Lung (tissue), 16 donors: ENCODE data around the gene LMBRD2. TPM values are rescaled to one million over a fixed set of nuclear protein-coding genes. Genes with fewer than 3 reads are reported as not detected.
A peak's percentile ranks its signal among the peaks of the same experiment; 100 is the strongest.
"Not testable (repeated sequence)": the region's sequence is repeated elsewhere in the genome, so short reads cannot be mapped to it uniquely, and the experiment has no call there.

Source experiments
- ATAC-seq: fragments of 200-7000 bp; cut with Tn5 transposase; one replicate; pipeline ENCODE4 v1.9.1; 2020; ENCODE audit warnings: moderate number of reproducible peaks; ENCODE audit not compliant: insufficient read depth, low FRiP score
- DNase-seq, 3 donors: peaks; one replicate each; pipeline ENCODE4 v3.0.0-alpha.2; 2013 to 2017
- H3K27ac ChIP-seq, 2 donors: one replicate each; pipeline ENCODE4 v1.5.1; 2013; ENCODE audit warnings: mild to moderate bottlenecking in 2 of 2, moderate library complexity in 2 of 2, control low read depth in 1 of 2, inconsistent platforms in 1 of 2, low read depth in 1 of 2, low read length in 1 of 2
- H3K27me3 ChIP-seq, 3 donors: one replicate each; pipeline ENCODE4 v1.5.1; 2013; ENCODE audit warnings: low read length in 2 of 3; ENCODE audit not compliant: control insufficient read depth in 3 of 3, insufficient read depth in 3 of 3
- H3K36me3 ChIP-seq, 4 donors: one replicate each; pipeline ENCODE4 v1.5.1; 2013; ENCODE audit warnings: low read length in 4 of 4, mild to moderate bottlenecking in 1 of 4, moderate library complexity in 1 of 4; ENCODE audit not compliant: control insufficient read depth in 4 of 4, insufficient read depth in 4 of 4
- H3K4me1 ChIP-seq, 5 donors: one replicate each; pipeline ENCODE4 v1.5.1; 2013; ENCODE audit warnings: low read length in 5 of 5, mild to moderate bottlenecking in 2 of 5, moderate library complexity in 1 of 5; ENCODE audit not compliant: control insufficient read depth in 5 of 5, insufficient read depth in 5 of 5
- H3K4me3 ChIP-seq: one replicate; pipeline ENCODE4 v1.5.1; 2013; ENCODE audit warnings: mild to moderate bottlenecking, control low read depth, moderate library complexity
- H3K9ac ChIP-seq, 2 donors: one replicate each; pipeline ENCODE4 v1.5.1; 2013; ENCODE audit warnings: low read length in 2 of 2, control low read depth in 1 of 2; ENCODE audit not compliant: insufficient read depth in 1 of 2
- H3K9me3 ChIP-seq, 4 donors: one replicate each; pipeline ENCODE4 v1.5.1; 2013; ENCODE audit warnings: low read length in 3 of 4, mild to moderate bottlenecking in 1 of 4, moderate library complexity in 1 of 4; ENCODE audit not compliant: control insufficient read depth in 4 of 4, insufficient read depth in 3 of 4
- WGBS, 2 donors: extraction: QIAGEN DNeasy Blood & Tissue Kit; methylation state at CpG; one replicate each; pipeline ENCODE4 v1.1.7; 2013; 5-methylcytosine and 5-hydroxymethylcytosine counted together
- long read RNA-seq, 5 donors: transcript quantifications; one replicate each; lab custom pipeline, GENCODE V29; 2026
- polyA plus RNA-seq, 2 donors: library from polyadenylated mRNA; stranded (reverse); fragments of 200-250 nt; gene quantifications; one replicate each; pipeline ENCODE4 v1.2.1, GENCODE V29; 2013
- total RNA-seq, 2 donors: library from RNA; depleted of rRNA in 1 of 2; stranded (reverse); fragments of >200 nt in 1 of 2; gene quantifications; one replicate each; pipeline ENCODE4 v1.2.1, GENCODE V29; 2014 to 2021
- TF ChIP-seq, protein P1 (sequence below): IDR thresholded peaks from 2 replicates; pipeline ENCODE4 v1.5.1; 2012; ENCODE audit warnings: mild to moderate bottlenecking; ENCODE audit errors: control extremely low read depth, extremely low read depth
- donor health status: control.
- donor health status: control.
- donor health status: Bipolar disorder and iron deficiency.
- donor health status: healthy.
- donor health status: DM: yes; HTN: yes; CAD: no.

Gene LMBRD2
- total RNA-seq (10 to 100 TPM; 12.3 to 16.8 TPM), polyA plus RNA-seq (1 to 10 TPM; 2.1 to 3.6 TPM)
- long read RNA-seq, donor 1 = 0 reads
- long read RNA-seq, donor 2 = 0 reads
- long read RNA-seq, donor 3, full-length matches to known transcripts = 1 of 1 reads
- long read RNA-seq, donor 3, partial matches to known transcripts = 0 of 1 reads
- long read RNA-seq, donor 3, other reads (novel, unspliced or antisense) = 0 of 1 reads
- long read RNA-seq, donor 4 = 0 reads
- long read RNA-seq, donor 5, partial matches to known transcripts = 181 of 181 reads
- long read RNA-seq, donor 5, other reads (novel, unspliced or antisense) = 0 of 181 reads

- WGBS, 2 donors = 0 to 1% methylated on average over 81 of the region's 81 CpGs
- Histone ChIP-seq H3K27ac (peak within 1 kb of the TSS; percentile 90 to 95), H3K36me3 (peaks cover 0 to 22% (median 10%) of the 10 kb centered on the region in 4 donors), H3K4me3 (peak within 1 kb of the TSS; percentile 93), H3K27me3 (no peaks in the 10 kb centered on the region), H3K9me3 (no peaks in the 10 kb centered on the region), H3K4me1 (peaks cover 0 to 25% (median 16%) of the 10 kb centered on the region in 5 donors), H3K9ac (peak within 1 kb of the TSS; percentile 64 to 95)
- TF ChIP-seq, protein P1, sequence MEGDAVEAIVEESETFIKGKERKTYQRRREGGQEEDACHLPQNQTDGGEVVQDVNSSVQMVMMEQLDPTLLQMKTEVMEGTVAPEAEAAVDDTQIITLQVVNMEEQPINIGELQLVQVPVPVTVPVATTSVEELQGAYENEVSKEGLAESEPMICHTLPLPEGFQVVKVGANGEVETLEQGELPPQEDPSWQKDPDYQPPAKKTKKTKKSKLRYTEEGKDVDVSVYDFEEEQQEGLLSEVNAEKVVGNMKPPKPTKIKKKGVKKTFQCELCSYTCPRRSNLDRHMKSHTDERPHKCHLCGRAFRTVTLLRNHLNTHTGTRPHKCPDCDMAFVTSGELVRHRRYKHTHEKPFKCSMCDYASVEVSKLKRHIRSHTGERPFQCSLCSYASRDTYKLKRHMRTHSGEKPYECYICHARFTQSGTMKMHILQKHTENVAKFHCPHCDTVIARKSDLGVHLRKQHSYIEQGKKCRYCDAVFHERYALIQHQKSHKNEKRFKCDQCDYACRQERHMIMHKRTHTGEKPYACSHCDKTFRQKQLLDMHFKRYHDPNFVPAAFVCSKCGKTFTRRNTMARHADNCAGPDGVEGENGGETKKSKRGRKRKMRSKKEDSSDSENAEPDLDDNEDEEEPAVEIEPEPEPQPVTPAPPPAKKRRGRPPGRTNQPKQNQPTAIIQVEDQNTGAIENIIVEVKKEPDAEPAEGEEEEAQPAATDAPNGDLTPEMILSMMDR = no peak
- peak; percentile 100 for ATAC-seq
- peak; percentile 98 to 100 (median 99) for DNase-seq
Measured at GRCh38 chr5:36151434-36152323, at the start of gene LMBRD2, which contains the start of gene SKP2. TSS of gene LMBRD2 (minus strand) at chr5:36151887. CDS start at chr5:36143349, 8,538 bp downstream. TSS of gene SKP2 (plus strand) at chr5:36152111. CDS start at chr5:36152263, 152 bp downstream.

DNA sequence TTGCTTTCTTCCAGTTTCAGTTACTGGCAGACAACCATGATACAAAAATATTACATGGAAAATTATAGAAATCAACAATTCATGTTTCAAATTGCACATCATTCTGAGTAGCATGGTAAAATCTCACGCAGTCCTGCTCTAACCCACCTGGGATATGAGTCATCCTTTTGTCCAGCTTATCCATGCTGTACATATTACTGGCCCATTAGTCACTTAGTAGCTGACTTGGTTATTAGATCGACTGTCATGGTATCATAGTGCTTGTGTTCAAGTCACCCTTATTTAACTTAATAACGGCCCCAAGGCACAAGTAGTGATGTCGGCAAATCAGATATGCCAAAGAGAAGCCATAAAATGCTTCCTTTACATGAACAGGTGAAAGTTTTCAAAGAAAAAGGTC is 48.8 kb upstream of the LMBRD2 start:
- Histone ChIP-seq H3K4me3 (no peak overlapping the region), H3K9ac (no peak overlapping the region), H3K4me1 (peaks cover 0 to 10% (median 0%) of the 10 kb centered on the region in 5 donors), H3K27ac (no peak overlapping the region), H3K27me3 (no peaks in the 10 kb centered on the region), H3K36me3 (peaks cover 4 to 32% (median 17%) of the 10 kb centered on the region in 4 donors), H3K9me3 (no peaks in the 10 kb centered on the region)
- TF ChIP-seq, protein P1 = no peak
- 95 to 96% methylated on average over 4 of the region's 4 CpGs for WGBS, 2 donors
- no peak for ATAC-seq
- DNase-seq = no peak

DNA sequence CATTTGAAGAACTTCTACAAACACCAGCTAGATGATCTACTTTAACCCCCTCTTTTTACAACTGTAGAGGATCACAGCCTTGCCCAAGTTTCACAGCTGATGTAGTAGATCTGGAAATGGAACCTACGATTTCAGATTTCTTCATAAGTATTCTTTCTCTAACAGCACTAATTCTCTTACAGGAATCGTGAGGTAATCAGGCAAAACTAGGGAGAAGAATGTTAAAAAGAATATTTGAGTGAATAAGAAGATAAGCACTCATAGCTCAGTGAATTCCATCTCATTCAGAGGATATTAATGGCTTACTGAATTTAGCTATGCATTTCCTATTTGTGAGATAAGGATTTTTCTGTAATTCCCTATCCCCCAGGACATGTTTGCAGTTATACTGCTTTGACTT is 47.9 kb upstream of the LMBRD2 start:
- ATAC-seq = no peak
- no peak overlapping the region for H3K4me3 ChIP-seq
- TF ChIP-seq, protein P1 = no peak
- peaks cover 4 to 33% (median 14%) of the 10 kb centered on the region in 4 donors for H3K36me3 ChIP-seq
- H3K4me1 ChIP-seq = peaks cover 0 to 10% (median 0%) of the 10 kb centered on the region in 5 donors
- 67 to 77% methylated on average over 2 of the region's 2 CpGs for WGBS, 2 donors
- H3K27me3 ChIP-seq = no peaks in the 10 kb centered on the region
- H3K9me3 ChIP-seq = no peaks in the 10 kb centered on the region
- no peak for DNase-seq
- no peak overlapping the region for H3K27ac ChIP-seq
- H3K9ac ChIP-seq = no peak overlapping the region

DNA sequence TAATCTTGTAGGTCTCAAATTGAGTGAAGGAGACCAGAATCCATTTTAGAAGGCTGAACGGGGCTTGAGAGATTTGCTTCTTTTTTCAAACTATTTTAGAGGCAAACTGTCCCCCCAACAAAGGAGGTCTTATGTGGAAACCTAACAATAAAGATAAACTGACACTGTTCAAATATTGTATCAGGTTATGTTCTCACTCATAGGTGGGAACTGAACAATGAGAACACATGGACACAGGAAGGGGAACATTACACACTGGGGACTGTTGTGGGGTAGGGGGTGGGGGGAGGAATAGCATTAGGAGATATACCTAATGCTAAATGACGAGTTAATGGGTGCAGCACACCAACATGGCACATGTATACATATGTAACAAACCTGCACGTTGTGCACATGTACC is 47.1 kb upstream of the LMBRD2 start:
- H3K4me3 ChIP-seq, H3K27ac ChIP-seq, H3K9me3 ChIP-seq, H3K9ac ChIP-seq, DNase-seq, ATAC-seq, H3K27me3 ChIP-seq, H3K4me1 ChIP-seq: not testable (repeated sequence)
- WGBS, 2 donors = 79 to 89% methylated on average over 2 to 3 of the region's 3 CpGs
- peaks cover 4 to 34% (median 13%) of the 10 kb centered on the region in 4 donors for H3K36me3 ChIP-seq
